AG10803 (cell line): ENCODE measurements around the gene AK5.

Experiments used
- DNase-seq: peaks from one replicate; pipeline ENCODE4 v3.0.0; 2010; ENCODE audit warnings: low read depth
- H3K4me3 ChIP-seq: 2 replicates; pipeline ENCODE4 v1.5.1; 2011; ENCODE audit warnings: mild to moderate bottlenecking, low read length, control low read depth
- TF ChIP-seq, protein P1 (sequence below): conservative IDR thresholded peaks from 2 replicates; pipeline ENCODE4 v1.5.1; 2011; ENCODE audit warnings: mild to moderate bottlenecking, low read length, control low read depth, inconsistent platforms

The AK5 gene

DNA sequence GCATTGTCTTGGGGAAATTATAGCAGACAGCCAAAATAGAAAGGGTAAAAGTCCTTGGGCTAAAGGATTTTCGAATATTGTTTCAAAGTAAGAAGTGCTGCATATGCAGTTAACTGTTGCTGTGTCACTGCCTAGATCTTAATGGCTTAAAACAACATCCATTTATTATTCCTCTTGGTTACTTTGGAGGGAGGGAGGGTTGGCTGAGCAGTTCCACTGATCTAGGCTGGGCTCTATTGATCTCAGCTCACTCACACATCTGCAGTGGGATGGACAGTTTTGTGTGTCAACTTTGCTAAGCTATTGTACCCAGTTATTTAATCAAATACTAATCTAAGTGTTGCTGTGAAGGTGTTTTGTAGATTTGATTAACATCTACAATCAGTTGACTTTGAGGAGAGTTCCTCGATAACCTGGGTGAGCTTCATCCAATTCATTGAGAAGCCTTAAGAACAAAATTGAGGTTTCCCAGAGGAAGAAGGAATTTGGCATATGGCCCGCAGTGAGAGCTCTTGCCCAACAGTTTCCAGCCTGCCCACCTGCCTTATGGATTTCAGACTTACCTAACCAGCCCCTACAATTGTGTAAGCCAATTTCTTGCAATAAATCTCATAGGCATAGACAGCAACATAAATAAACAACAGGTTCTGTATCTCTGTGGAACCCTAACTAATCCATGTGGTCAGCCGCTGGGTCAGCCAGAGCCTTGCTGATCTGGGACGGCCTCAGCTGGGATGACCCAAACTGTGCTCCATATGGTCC is 187.3 kb downstream of the AK5 start:
- H3K4me3 ChIP-seq: no peak overlapping the region
- TF ChIP-seq, protein P1, sequence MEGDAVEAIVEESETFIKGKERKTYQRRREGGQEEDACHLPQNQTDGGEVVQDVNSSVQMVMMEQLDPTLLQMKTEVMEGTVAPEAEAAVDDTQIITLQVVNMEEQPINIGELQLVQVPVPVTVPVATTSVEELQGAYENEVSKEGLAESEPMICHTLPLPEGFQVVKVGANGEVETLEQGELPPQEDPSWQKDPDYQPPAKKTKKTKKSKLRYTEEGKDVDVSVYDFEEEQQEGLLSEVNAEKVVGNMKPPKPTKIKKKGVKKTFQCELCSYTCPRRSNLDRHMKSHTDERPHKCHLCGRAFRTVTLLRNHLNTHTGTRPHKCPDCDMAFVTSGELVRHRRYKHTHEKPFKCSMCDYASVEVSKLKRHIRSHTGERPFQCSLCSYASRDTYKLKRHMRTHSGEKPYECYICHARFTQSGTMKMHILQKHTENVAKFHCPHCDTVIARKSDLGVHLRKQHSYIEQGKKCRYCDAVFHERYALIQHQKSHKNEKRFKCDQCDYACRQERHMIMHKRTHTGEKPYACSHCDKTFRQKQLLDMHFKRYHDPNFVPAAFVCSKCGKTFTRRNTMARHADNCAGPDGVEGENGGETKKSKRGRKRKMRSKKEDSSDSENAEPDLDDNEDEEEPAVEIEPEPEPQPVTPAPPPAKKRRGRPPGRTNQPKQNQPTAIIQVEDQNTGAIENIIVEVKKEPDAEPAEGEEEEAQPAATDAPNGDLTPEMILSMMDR: no peak
- DNase-seq: peak; percentile 8

DNA sequence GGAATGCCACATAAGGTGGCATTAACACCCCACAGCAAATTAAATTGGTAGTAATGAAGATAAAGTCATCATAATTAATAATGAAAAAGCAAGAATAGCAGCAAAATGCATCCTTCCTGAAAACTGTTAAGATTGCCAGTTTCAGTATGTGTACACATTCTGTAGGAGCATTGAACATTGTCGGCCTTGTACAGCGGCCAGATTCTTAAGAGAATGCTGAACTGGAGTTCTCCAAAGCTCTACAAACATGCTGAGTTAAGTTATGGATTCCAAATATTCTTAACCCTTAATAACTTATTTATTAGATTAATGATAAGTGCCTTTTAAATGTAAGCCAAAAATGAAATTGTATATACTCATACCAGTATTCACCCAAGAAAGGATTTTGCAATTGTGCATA is 189.9 kb downstream of the AK5 start:
- DNase-seq: no peak
- no peak overlapping the region for H3K4me3 ChIP-seq
- TF ChIP-seq, protein P1: no peak

DNA sequence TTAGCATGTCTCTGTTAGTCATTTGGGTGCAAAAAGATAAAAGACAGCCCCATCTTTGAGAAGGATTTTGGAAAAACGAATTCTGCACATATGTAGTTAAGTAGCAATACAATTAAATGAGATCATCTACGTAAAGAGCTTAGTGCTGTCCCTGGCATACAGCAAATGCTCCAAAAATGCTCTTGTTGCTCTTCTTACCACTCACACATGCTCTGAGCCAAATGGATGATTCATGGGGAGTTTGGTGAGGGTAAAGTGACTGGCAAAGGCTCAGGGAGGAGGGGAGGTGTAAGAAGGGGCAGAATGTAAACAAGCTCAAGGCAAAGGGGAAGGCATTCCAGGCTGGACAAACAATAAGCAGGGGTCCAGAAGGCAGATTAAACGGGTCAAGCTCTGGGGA is 191.9 kb downstream of the AK5 start:
- TF ChIP-seq, protein P1: no peak
- DNase-seq: peak; percentile 88
- no peak overlapping the region for H3K4me3 ChIP-seq

DNA sequence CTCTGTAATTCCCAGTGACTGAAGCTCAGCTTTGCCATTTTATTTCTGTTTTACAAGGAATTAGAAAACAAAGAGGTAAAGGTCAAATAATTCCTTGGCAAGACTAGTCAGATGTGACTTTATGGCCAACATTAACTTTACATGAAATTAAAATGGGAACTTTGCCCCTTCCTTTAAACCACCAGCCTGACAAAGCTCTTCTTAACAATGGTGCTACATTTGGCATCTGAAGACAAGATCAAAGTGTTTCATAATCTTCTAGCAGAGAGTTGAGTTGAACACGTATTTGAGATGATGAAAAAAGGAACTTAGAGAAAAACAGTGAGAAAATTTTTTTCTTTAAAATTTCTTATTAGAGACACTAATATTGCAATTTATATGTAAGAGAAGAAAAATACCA is 193.8 kb downstream of the AK5 start:
- no peak for DNase-seq
- TF ChIP-seq, protein P1: no peak
- no peak overlapping the region for H3K4me3 ChIP-seq

DNA sequence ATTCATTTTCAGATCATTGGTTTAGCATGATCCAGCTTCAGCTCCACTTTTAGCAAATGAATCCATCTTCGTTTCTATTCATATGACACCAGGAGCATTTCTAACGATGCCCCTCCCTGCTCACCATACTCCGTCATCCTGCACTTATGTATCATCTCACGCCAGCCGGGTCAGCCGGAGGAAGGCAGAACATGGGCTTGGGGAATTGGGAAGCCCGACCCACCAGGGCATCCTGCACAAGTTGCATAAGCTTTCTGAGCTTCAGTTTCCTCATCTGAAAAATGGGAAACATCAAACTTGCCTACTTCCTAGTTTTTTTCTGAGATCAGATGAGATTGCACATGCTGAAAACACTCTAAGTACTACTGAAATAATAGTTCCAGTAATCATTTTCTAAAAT is 194.7 kb downstream of the AK5 start:
- no peak for DNase-seq
- H3K4me3 ChIP-seq: no peak overlapping the region
- TF ChIP-seq, protein P1: no peak

DNA sequence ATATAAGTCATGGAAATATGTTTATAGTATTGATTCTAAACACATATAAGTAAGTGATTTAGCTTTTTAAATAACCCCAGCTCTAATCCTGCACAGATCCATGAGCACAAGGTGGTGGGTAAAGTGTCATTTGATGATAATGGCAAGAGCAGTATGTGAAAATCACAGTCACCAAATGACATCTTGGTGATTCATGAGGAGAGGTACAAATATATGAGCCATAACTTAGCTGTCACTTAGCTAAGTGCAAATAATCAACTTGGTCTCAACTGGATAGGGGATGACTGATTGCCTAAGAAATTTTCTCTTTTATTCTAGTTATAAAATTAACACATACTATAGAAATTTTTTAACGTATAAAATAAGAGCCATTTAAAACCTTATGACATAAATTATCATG is 202.5 kb downstream of the AK5 start:
- no peak overlapping the region for H3K4me3 ChIP-seq
- TF ChIP-seq, protein P1: no peak
- no peak for DNase-seq

DNA sequence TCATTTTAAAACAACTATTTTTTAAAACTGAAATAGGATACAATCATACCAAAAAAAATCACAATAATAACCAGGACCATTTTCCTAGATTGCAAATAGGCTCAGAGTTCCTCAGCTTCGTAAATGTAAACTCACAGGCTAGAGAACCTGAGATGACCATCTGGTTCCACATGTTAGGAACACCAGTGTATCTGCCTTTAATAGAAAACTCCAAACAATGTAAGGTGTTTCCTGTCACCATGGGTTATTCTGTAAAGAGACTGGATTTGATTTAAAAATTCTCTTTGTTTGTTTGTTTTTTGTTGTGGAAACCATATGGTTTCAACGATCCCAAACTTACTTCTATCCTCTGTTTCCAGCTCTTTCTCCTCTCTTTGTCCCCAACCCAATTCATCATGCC is 203.1 kb downstream of the AK5 start:
- peak; percentile 44 for DNase-seq
- no peak overlapping the region for H3K4me3 ChIP-seq
- TF ChIP-seq, protein P1: no peak
